HG03575 (cell line): ENCODE results near the gene CCNYL1.
A peak's percentile ranks its signal among the peaks of the same experiment; 100 is the strongest.
"Not testable (repeated sequence)": the region's sequence is repeated elsewhere in the genome, so short reads cannot be mapped to it uniquely, and the experiment has no call there.

Experiments
- ATAC-seq: cut with Tn5 transposase; IDR thresholded peaks from one replicate; pipeline ENCODE4 v1.9.1; 2021; ENCODE audit not compliant: unreplicated experiment, insufficient number of reproducible peaks, low FRiP score; ENCODE audit errors: extremely low read depth

CCNYL1 gene

GRCh38 chr2:207727261-207727660 lies 15.8 kb downstream of the CCNYL1 start:
- no peak for ATAC-seq

GRCh38 chr2:207729465-207729998 lies 18.1 kb downstream of the CCNYL1 start:
- no peak for ATAC-seq

DNA sequence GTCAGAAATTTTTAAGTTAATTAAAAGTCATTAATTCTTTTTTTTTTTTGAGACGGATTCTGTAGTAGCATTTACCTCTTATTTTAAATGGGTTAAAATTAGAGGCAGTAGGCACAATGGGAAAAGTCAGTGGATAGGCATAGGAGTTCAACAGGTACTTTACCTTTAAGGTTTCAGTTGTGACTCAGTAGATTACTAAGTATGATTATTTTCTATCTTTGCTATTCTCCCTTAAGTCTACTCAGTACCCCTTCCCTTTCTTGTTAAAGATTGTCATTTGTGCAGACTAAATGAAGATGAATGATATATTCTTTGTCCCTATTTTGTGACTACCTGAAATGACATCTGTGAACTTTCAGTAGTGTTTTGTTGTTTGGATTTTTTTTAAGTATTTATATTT lies 19.7 kb downstream of the CCNYL1 start:
- ATAC-seq: no peak

DNA sequence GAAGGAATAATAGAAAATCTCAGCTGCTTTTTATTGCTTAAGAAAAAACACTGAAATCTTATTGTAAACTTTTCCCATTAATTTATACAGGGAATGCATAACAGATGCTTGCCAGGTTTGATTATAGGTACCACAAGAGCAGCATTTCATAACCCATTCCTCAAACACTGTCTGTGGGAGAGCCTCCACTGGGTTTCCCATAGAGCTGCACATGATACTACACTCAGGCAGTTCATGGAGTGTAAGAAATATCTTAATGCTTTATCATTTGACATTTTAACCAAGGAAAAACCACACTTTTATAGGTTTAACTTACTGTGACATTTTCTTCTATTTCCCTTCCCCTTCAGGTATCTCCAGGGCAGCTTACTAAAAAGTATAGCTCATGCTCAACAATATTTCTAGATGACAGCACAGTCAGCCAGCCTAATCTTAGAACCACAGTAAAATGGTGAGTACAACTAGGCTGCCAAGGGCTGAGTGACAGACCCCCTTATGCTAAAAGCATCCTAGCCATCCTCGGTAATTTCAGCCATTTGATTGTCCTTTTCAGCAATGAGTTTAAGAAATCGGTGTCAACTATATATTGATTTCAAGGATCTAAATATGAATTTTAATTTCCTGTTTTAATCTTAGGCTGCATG lies 22.3 kb downstream of the CCNYL1 start:
- ATAC-seq: no peak

GRCh38 chr2:207734264-207734635 lies 22.8 kb downstream of the CCNYL1 start:
- ATAC-seq: no peak

- ATAC-seq: no peak
These were observed 23.4 kb downstream of the CCNYL1 start for GRCh38 chr2:207734636-207735512.

GRCh38 chr2:207735513-207735859 lies 24.0 kb downstream of the CCNYL1 start:
- not testable (repeated sequence) for ATAC-seq

DNA sequence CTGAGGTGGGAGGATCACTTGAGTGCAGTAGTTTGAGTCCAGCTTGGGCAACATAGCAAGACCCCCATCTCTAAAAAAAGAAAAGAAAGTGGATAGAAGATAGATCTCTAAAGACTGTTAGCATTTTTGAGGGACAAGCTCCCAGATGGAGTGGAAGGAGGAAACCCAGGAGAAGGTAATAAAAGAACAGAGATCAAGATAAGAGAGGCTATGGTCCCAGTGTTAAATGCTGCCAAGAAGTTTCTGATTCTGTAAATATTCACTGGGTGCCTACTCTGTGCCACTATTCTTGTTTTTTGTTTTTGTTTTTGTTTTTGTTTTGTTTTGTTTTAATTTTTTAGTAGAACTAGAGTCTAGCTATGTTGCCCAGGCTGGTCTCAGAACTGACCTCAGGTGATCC lies 32.1 kb downstream of the CCNYL1 start:
- ATAC-seq: no peak

DNA sequence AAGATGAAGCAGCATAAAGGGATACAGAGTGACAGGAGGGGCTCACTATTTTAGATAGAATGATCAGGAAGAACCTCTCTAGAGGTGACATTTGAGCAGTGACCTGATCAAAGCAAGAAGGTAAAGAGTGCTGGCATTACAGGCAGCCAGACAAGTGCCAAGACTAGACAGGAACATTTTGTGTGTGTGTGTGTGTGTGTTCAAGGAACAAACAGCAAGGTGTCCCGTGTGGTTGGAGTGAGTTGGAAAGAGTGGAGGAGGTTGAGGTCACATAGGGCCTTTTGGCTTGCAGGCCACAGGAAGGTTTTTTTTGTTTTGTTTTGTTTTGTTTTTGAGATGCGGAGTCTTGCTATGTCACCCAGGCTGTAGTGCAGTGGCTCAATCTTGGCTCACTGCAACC lies 32.6 kb downstream of the CCNYL1 start:
- no peak for ATAC-seq

- no peak for ATAC-seq
These were observed 33.0 kb downstream of the CCNYL1 start for GRCh38 chr2:207744451-207744850.

GRCh38 chr2:207746131-207746530 lies 34.7 kb downstream of the CCNYL1 start:
- ATAC-seq: peak; percentile 81

DNA sequence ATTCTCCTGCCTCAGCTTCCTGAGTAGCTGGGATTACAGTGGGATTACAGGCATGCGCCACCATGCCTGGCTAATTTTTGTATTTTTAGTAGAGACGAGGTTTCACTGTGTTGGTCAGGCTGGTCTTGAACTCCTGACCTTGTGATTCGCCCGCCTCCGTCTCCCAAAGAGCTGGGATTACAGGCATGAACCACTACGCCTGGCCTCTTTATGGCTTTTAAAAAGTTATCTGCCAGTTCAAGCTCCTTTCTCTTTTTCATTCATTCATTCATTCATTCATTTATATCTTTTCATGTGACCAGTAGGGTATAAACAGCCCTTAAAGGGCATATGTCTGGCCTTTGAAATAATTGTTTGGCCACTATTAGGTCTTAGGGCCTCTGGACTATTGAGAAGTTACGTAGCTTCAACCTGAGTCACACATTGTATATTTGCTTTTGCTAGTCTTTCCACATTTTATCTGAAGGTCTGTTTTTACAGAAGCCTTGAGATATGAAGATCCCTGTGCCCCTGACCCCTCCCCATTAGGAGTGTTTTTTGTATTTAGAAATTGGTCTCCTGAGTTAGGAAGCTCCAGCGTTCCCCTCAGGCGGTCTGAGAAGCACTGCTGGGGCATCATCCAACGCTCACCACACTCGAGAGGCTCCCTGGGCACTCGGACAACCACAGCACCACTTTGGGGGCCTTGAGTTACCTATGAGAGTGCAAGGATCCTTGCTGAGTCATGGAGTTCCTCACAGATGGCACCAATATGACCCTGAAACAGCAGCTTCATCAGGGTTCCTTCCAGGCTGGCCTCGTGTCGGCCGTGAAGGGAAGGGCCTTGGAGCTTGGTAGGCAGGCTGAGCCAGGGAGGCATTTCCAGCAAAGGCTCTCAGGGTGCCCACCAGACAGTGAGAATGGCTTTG lies 36.5 kb downstream of the CCNYL1 start:
- ATAC-seq: no peak

DNA sequence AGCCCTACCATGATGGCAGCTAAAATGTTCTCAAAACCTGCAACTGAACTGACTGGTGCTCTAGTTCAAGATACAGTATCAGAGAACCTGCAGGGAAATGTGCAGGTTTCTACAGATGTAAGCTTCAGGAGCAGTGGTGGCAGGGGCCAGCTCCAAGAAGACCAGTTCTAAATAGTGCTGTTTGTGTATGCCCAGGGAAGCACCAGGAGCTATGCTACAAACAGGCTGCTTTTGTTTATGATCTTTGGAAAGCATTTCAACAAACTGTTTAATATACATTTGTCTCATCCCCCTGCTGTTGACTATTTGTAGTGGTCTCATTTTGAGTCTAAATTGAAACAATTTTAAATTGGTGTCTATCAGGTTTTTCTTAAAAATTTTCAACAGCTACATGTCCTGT lies 37.6 kb downstream of the CCNYL1 start:
- no peak for ATAC-seq

GRCh38 chr2:207749873-207750272 lies 38.4 kb downstream of the CCNYL1 start:
- ATAC-seq: no peak

DNA sequence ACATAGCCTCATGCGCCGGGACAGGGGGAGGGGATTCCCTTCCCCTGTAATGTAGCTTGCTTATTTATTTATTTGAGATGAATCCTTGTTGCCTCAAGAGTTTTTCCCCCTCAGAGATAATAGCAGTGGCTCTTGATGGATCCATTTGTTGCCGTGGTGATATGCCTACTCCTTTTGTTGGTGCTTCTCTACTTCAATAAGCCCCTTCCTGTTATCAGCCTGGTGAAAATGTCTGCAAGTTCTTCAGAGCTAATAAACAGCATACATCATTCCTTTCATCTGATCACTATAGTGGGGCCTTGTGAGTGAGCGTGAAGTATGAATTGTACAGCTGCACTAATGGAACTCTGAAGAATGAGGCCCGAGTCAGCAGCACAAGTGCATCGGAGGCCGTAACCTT lies 38.9 kb downstream of the CCNYL1 start:
- no peak for ATAC-seq

DNA sequence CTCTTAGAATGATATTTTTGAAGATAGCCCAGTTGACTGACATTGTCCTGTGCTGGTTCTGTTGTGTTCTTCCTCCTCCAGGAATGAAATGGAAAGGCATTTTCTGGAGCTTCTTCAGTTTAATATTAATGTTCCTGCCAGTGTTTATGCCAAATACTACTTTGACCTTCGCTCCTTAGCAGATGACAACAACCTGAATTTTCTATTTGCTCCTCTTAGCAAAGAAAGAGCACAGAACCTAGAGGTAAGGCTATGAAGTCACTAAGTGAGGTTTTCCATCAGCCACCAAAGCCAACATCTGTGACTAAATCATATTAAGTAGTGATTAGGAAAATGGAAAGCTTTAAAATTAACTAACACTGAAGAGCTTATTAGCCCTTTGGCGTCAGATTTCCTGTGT lies 39.4 kb downstream of the CCNYL1 start:
- no peak for ATAC-seq

GRCh38 chr2:207753688-207754087 lies 42.2 kb downstream of the CCNYL1 start:
- ATAC-seq: not testable (repeated sequence)

DNA sequence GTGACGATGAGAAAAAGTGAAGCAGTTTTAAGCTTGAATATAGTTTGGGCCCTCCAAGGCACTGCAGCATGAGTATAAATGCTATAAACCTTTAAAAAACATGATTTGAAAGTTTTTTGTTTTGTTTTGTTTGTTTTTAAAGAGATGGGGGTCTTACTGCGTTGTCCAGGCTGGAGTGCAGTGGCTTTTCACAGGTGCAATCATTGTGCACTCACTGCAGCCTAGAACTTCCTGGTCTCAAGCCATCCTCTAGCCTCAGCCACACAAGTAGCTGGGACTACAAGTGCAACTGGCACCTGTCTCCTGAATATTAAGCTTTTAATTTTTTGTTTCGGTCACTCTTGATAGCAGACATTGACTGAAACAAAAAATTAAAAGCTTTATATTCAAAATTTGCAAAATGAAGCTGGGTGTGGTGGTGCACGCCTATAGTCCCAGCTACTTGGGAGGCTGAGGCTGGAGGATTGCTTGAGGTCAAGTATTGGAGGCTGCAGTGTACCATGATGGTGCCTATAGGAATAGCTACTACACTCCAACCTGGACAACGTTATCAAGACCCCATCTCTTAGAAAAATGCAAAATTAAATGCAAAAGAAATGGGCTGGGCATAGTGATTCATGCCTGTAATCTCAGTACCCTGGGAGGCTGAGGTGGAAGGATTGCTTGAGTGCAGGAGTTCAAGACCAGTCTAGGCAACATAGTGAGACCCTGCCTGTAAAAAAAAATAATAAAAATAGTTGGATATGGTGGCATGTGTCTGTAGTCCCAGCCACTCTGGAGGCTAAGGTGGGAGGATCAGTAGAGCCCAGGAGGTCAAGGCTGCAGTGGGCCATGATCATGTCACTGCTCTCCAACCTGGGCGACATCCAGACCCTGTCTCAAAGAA lies 43.3 kb downstream of the CCNYL1 start:
- ATAC-seq: no peak
